ENCODE results near the gene HSPA12B.

DNA sequence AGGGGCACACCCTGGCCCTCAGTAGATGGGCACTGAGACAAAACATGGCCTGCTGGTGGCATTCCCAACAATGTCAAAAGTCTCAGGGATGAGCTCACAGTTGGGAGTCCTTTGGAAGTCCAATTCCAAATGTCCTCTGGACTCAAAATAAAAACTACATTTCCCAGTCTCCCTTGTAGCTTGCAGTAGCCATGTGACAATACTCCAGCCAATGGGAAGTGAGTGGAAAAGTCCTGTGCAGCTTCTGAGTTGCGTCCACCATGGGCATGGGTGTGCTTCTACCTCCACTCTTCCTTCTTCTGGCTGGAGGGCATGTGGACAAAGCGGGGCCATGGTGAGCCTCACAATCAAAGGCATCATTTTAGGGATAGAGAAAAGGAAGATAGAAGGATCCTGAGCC is 44.8 kb upstream of the HSPA12B start:
- TF ChIP-seq POLR2A (IDR thresholded peaks at IDR 0.05) = no peak
- TF ChIP-seq, protein P1, sequence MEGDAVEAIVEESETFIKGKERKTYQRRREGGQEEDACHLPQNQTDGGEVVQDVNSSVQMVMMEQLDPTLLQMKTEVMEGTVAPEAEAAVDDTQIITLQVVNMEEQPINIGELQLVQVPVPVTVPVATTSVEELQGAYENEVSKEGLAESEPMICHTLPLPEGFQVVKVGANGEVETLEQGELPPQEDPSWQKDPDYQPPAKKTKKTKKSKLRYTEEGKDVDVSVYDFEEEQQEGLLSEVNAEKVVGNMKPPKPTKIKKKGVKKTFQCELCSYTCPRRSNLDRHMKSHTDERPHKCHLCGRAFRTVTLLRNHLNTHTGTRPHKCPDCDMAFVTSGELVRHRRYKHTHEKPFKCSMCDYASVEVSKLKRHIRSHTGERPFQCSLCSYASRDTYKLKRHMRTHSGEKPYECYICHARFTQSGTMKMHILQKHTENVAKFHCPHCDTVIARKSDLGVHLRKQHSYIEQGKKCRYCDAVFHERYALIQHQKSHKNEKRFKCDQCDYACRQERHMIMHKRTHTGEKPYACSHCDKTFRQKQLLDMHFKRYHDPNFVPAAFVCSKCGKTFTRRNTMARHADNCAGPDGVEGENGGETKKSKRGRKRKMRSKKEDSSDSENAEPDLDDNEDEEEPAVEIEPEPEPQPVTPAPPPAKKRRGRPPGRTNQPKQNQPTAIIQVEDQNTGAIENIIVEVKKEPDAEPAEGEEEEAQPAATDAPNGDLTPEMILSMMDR (IDR thresholded peaks at IDR 0.05) = no peak

Data from esophagus squamous epithelium (tissue), 4 donors.